ENCODE measurements around the gene ATP13A3.

DNA sequence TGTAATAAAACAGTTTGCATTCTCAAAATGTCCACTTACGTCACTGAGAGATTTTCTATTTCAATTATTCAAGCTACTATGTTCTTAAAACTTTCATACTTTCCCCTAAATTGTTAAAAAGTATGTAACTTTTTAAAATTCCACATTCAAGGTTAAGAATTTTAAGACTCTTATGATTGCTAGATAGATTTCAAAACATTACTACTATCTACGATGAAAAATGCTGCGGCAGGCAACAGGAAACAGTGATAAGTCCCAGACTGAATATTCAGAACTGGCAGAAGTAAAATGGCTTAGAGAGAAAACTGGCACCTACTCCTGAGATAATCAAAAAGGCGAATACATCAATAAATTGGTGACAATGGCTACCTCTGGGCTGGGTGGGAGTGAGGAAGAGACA lies 16.2 kb downstream of the ATP13A3 start:
- no peak for TF ChIP-seq POLR2A (IDR thresholded peaks at IDR 0.05)
- TF ChIP-seq, protein P1, sequence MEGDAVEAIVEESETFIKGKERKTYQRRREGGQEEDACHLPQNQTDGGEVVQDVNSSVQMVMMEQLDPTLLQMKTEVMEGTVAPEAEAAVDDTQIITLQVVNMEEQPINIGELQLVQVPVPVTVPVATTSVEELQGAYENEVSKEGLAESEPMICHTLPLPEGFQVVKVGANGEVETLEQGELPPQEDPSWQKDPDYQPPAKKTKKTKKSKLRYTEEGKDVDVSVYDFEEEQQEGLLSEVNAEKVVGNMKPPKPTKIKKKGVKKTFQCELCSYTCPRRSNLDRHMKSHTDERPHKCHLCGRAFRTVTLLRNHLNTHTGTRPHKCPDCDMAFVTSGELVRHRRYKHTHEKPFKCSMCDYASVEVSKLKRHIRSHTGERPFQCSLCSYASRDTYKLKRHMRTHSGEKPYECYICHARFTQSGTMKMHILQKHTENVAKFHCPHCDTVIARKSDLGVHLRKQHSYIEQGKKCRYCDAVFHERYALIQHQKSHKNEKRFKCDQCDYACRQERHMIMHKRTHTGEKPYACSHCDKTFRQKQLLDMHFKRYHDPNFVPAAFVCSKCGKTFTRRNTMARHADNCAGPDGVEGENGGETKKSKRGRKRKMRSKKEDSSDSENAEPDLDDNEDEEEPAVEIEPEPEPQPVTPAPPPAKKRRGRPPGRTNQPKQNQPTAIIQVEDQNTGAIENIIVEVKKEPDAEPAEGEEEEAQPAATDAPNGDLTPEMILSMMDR (IDR thresholded peaks at IDR 0.05 in 8 of 11, conservative IDR thresholded peaks at IDR 0.05 in 3 of 11): no peak

Data from spleen (tissue), 7 donors.